NCI-H460 (cell line): ENCODE data around the gene PTPRG. TPM values are rescaled to one million over a fixed set of nuclear protein-coding genes. Genes with fewer than 3 reads are reported as not detected.

Experiments used
- DNase-seq: peaks from one replicate; pipeline ENCODE4 v3.0.0-alpha.2; 2016; ENCODE audit warnings: low read depth; ENCODE audit errors: extremely low read depth
- total RNA-seq: library from RNA; depleted of rRNA; stranded (reverse); fragments of >200 nt; shearing (Covaris generic); gene quantifications from 2 replicates; pipeline ENCODE4 v1.2.3, GENCODE V29; 2014

PTPRG gene
- total RNA-seq, 1 experiment from 2014 or later, result 24.9 TPM

DNA sequence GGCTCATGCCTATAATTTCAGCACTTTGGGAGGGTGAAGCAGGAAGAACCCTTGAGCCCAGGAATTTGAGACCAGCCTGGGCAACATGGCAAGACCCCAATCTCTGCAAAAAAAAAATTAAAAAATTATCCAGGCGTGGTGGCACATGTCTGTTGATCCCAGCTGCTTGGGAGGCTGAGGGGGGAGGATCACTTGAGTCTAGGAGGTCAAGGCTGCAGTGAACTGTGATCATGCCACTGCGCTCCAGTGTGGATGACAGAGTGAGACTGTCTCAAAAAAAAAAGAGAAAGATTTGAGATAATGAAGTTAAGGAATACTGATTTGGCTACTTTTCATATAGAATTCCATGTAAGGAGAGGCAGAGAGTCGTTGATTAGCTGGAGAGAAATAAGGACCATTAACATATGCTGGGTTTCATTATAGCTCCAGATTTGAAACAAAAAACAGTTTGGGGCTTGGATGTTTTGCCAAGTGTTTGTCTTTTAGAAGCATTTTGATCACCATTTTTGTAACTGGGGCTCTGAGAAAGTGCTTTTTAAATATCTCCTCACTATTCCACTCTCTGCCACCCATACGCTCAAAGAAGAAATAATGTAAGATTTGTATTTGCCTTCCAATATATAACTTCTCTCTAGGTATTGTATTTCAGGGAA is 597.8 kb downstream of the PTPRG start:
- no peak for DNase-seq

DNA sequence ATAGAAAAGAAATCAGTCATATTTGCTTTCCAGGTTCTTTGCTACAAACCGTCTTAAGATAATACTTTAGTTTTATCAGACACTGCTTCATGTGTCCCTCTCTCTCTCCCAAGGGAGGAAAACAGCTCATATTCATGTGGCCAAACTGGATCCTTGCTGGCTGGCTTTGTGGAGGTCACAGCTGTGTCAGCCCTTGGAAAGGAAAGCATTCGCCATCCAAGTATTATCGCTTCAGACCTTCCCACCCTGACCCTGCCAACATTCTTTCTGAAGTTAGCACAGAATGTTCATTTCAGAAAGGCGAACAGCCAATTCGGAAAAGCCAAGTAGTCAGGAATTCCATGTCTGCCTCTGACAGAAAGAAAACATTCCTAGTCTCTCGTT is 598.3 kb downstream of the PTPRG start:
- DNase-seq, result no peak

DNA sequence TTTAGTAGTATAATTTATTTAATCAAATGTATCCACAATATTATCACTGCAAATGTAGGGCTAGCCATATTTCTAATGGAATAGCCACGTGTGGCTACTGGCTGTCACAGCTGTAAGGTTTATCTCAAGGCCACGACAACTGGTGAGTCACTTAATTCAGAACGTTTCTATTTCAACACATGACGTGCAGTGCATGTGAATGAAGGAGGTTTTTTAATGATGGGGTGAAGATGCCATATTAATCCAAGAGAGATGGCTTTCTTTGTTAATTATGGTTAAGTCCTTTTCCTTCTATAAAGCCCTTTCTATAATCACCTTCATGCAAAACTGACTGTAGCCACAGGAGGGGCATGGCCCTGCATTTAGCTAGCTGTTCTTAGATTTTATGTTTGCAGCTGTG is 600.0 kb downstream of the PTPRG start:
- peak; percentile 21 for DNase-seq

DNA sequence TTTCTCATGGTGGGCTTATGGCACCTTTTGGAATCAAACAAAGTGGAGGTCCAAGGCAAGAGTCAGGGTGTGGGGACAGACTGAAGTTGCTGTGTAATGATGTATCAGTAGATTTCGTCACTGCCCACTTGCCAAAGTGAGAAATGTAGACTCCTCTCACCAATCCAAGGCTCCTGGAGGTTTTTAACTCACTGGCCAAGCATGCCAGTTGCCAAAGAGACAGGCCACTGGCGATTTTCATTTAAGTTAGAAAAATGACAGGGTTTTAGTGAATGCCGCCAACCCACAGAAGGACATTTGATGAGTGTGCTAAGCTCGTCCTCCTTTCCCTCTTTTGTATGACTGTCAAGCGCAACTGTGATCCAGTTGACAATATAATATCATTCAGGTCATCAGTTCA is 602.8 kb downstream of the PTPRG start:
- DNase-seq, result peak; percentile 56

DNA sequence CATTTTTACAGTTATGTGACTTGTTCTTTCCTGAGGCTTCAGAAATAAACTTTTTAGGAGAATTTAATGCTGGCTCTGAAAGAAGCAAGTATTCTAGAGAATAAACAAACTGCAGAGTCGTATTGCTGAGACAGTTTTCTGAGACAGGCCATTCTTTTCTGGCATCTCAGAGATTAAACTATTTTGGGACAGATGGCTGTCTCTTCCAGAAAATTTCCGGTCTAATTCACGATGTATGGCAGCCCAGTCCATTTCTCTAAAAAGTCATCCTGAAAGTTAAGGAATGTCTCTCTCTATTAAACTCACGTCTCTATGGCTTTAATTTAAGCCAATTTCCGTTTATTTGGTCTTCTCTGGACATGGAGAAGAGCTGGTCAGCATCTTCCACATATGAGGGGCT is 603.4 kb downstream of the PTPRG start:
- no peak for DNase-seq

DNA sequence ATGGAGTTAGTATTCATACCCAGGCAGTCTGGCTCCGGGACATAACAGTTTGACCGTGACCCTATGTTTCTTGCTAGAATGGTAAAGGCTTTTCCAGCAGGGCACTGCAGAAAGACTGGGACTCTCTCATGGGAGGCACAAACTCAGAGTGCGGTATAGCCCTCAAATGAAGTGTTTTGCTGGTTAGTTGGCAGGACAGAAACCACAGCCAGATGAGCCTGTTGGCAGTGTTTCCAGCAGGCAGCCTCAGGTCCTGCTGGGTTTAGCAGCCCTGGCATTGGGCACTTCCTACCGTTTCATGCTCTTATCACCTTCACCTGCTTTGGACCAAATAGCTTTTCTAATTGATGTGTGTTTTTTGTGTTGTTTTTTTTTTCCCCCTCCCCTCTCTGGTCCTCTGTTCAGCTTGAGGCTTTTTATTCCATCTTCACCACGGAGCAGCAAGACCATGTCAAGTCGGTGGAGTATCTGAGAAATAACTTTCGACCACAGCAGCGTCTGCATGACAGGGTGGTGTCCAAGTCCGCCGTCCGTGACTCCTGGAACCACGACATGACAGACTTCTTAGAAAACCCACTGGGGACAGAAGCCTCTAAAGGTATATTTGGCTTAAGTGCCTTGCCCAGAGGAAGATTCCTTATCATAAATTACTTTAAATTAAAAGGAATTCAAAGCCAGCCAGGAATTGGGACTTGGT is 606.3 kb downstream of the PTPRG start:
- DNase-seq, result no peak

DNA sequence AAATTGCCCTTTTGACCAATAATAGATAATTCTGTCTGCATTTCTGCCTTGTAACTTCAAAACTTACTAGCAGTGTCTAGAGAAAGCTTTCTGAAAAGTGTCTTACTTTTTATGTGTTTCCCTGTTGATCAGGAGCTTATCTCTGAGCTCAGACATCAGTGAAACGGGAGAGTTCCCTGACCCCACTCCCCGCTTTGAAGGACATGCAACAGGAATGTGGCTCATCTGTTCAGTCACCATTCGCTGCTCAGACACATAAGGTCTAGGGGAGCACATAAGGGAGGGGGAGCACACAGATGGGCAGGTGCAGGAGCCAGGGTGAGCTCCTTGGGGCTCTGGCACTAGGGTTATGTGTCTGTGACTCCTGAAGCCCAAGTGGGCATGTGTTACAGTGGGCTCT is 607.0 kb downstream of the PTPRG start:
- no peak for DNase-seq

DNA sequence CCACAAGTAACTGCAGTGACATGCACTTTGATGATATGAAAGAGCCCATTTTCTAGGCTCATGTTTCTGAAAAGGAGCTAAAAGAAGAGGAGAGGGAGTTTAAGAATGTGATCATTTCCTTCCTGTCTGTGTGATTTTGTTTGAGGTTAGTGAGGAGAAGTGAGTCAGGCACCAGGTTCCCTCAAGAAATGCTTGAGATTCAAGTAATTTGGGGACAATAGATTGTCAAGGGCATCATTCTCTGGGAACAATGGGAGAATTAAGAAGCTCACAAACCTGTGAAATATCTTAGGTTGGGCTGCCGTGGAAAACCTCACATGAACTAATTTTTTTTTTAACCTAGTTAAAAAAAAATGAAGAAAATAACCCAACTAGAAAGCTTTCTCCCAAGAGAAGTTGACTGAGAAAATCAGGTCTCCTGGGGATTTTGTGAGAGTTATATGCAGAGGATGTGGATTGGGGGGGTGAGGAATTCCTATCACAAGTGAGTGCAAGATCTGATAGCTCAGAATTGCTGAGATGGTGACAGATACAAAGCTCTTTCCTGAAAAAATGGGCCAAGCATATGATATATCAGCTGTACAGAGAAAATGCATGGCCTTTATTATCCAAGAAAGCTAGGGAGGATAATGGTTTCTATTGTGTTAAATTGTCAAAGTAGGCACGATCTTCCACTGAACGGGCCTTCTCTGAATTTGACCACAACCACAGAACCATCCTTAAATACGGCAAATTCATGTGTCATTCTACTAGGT is 608.7 kb downstream of the PTPRG start:
- DNase-seq, result no peak

DNA sequence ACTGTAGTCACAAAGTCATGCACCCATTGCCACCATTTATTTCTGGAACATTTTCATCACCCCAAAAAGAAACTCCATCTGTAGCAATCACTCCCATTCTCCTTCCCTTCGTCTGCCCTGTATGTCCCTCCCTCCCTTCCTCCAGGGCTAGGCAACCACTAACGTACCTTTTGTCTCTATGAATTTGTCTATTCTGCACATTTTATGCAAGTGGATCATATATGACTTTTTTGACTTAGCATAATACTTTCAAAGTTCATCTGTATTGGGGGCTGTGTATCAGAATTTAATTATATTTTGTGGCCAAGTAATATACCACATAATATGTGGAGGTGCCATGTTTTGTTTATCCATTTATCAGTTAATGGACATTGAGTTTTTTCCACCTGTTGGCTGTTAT is 610.4 kb downstream of the PTPRG start:
- DNase-seq, result no peak

DNA sequence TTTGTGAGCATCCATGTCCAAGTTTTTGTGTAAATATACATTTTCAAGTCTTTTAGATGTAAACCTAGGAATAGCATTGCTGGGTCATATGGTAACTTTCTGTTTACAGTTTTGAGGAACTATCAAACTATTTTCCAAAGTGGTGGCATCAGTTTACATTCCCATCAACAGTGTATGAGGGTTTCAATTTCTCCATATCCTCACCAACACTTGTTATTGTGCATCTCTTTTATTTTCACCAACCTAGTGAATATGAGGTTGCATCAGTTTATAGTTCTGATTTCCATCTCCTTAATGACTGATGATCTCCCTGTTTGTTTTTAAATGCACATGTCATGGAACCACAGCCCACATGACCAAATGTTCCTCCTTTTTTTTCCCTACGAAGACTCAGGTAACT is 610.8 kb downstream of the PTPRG start:
- DNase-seq, result no peak

DNA sequence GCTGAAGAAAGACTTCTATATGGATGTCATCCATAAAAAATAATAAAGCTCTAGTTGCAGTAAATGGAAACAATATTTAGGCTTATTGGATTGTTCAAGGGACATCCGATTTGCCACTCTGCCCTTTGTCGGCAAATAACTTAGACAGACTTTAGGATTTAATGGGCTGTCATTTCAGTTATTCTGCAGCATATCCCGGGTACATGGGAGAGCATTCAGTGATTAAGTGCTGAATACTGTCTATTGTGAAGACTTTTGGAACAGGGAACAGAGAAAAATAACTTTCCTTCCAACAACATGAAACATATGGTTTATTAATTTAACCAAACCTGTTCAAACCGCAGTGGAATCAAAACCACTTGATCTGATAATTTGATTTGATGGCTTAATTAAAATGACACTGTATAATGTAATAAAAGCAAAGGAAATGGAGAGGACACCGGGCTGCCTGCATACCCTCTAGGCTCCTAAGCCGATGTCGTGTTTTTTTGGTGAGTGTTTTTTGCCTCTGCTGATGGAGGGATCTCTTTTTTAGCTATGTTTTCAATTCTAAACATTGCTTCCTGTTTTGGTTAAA is 612.7 kb downstream of the PTPRG start:
- no peak for DNase-seq

DNA sequence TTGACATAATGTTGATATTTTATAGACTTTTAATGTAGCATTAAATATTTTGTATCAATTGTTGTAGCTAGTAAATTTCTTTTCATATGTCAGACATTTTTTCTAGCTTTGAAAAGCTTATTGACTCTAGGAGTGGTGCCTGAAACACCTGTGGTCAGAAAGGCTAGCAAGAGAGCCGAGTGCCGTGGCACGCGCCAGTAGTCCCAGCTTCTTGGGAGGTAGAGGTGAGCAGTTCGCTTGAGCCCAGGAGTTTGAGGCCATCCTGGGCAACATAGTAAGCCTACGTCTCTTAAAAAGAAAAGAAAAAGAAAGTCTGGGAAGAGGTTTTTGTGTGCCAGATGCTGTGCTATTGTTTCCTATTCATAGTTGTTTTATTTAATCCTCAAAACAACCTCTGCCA is 613.8 kb downstream of the PTPRG start:
- DNase-seq, result no peak

DNA sequence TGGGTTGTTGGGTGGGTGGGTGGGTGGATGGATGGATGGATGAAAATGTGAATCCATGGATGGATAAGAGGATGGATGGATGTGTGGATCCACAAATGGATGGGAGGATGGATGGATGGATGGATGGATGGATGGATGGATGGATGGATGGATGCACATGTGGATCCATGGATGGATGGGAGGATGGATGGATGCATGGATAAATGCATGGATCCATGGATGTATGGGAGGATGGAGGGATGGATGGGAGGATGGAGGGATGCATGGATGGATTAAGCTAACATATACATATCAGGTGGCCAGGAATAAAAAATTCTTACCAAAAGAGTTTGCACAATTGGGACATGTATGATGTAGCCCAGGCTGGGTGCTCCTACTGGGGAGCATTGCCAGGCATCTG is 616.7 kb downstream of the PTPRG start:
- no peak for DNase-seq

DNA sequence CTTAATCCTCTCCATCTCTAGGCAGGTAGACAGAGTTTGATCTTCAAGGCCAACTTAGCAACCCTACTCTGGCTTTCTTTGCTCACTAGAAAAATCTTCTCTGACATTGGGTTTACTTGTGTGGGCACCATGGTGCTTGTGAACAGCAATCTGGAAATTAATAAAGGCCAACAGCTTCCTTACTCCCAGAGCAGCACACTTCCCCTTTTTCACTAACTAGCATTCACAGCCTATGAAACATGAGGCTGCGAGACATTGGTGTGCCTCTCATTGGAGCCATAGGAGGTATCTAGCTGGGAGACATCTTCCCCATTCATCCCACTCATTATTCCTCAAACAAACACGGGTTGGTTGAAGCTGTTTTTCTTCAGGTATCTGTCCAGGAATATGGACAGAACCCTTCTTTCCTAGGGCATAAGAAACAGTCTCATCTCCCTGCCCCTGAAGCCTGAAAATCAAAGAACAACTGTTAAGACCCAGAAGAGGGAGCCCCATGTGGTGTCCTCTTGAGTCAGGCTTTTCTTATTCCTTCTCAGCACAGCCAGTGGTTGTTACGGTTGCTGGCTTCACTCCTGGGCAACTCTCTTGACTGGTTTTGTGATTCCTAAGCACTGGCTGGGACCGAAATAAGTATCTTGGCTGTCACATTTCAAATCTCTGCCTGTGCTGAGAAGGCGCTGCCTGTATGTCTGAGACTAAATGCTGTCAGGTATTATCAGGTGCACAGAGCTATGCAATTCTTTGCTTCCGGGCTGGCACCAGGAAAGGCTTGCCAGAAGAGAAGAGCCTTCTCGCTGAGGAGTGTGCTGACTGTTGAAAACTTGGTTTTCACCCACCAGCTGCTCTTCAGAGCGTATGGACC is 617.6 kb downstream of the PTPRG start:
- no peak for DNase-seq

DNA sequence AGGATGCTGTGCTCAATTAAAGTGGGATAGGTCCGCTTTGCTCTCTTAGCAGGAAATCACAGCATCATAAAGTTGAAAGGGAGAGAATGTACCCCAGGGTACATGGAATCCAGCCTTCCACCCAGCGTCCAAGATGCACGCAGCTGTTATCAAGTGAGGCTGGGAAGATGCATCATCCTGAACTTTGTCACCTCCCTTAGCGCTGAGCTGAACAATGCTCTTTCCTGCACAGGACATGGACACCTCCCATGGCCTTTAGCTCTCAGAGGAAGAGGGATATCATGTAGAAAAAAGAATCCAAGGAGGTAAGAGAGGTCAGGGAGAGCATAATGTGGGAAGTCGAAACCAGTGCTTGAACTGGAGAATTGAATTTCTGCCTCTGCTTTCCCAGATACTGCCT is 619.1 kb downstream of the PTPRG start:
- DNase-seq, result no peak

DNA sequence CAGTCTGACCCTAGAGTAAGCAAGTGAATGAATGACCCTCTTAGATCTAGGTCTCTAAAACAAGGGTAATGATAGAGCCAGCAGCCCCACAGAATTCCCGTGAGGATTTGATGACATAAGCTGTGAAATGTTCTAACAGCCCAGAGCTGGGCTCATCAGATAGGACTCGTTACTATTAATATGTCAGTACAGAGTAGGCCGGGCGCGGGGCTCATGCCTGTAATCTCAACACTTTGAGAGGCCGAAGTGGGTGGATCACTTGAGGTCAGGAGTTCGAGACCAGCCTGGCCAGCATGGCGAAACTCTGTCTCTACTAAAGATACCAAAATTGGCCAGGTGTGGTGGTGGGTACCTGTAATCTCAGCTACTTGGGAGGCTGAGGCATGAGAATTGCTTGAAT is 621.7 kb downstream of the PTPRG start:
- no peak for DNase-seq

DNA sequence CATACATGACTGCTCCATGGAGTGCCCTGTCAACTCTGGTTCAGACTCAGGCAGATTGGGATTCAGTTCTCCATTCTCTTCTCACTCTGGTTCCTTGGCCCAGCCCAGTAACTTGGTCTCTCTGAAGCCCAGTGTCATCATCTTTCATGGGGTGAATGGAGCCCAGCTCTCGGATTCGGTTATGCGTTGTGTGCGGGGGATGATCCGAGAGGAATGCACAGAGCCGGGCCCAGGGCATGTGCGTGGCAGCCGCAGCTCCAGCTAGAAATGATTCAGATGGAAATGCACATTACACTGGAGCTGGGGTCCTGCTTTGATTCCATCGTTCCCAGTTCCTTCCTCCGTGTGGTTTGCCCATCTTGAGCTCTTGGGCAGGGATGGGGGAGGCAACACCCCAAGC is 622.6 kb downstream of the PTPRG start:
- no peak for DNase-seq

DNA sequence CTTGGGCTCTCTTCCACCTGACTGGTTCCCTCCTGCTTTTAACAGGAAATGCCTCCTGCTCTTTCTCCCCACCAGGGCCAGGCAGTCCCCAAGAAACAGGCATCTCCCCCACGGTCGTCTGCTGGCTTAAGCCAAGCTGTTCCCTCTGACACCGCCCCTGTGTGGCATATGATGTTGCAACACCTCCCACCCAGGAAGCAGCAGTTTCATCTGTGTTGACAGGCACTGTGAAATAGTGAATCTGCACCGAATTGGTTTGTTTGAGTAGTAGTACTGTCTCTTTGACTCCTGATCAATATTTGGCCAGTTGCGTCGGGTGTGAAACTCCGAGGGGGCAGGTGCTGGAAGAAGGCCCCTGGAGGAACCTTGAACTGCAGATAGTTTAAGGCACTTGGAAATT is 623.2 kb downstream of the PTPRG start:
- DNase-seq, result no peak

DNA sequence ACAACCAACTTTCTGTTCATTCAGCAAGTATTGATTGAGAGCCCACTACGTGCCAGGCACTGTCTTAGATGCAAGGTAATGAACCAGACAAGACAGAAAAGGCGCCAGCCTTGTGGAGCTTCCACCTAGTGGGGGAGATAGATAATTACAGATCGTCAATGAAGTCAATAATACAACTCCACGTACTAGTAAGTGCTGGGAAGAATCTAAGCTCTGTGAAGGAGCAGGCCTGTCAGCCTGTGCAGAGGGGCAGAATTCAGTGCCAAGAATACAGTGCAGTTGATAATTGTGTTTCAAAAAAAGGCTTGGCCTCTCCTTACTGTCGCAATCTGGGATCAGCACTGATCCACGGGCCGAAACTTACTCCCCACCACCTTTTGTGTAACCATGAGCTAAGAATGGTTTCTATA is 625.7 kb downstream of the PTPRG start:
- DNase-seq, result no peak

DNA sequence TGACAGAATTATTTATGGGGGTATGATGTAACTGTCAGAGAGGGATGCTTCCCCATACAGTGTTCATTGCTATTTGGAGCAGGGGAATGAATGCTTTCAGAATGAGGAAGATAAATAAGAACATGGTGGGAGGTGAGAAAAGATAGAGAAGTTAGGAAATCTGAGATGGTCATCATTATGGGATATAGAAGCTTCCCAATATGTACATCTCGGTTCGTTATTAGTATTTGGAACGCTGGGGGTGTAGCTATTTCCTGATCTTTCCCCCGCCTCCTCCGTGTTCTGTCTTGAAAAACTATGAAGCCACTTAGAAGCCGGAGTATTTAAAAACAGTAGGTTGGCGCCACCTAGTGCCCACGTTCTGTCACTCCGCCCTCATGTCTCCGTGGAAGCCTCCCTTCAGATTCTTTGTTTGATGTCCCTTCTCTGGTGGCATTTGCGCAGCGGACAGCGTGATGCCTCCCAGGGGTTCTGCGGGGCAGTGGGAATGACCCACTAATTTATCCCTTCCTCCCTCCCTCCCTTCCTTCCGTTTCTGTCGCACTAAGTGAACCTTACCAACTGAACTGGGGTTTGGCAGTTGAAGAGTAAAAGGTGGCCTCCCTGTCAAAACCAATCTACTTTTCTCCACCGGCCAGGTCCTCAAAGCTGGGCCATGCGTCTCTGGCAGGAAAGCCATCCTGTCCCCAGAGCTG is 627.5 kb downstream of the PTPRG start:
- DNase-seq, result peak; percentile 51
